GM19240 (cell line): ENCODE results near the gene RPUSD3.

Source experiments
- DNase-seq: peaks from one replicate; pipeline ENCODE4 v3.0.0; 2011; ENCODE audit warnings: low spot score; ENCODE audit not compliant: insufficient read length

Gene RPUSD3

DNA sequence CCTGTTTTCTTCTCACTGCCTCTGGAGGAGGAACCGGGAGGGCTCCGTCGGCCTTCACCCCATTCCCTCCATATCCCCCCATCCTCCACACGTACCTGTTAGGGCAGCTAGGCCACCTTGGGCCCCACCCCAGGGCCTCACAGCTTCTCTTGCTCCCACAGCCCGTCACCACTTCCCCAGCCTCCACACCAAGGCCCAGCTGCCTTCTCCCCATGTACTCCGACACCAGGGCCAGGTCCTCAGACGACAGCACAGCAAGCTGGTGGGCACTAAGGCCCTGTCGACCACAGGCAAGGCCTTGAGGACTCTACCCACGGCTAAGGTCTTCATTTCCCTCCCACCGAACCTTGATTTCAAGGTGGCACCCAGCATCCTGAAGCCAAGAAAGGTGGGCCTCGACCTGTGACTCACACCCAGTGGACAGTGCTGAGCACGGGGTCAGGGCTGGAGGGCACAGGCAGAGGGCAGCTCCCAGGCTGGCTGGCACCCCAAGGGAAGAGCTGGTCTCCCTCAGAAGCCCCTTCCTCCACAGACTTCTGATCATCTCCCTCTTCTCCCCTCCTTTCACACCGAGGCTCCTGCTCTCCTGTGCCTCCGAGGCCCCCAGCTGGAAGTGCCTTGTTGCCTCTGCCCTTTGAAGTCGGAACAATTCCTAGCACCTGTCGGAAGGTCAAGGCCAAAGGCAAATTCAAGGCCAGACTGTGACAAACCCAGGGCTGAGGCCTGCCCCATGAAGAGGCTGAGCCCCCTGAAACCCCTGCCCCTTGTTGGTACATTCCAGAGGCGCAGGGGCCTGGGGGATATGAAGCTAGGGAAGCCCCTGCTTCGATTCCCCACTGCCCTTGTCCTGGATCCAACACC, 9.1 kb downstream of the RPUSD3 start:
- DNase-seq = no peak

DNA sequence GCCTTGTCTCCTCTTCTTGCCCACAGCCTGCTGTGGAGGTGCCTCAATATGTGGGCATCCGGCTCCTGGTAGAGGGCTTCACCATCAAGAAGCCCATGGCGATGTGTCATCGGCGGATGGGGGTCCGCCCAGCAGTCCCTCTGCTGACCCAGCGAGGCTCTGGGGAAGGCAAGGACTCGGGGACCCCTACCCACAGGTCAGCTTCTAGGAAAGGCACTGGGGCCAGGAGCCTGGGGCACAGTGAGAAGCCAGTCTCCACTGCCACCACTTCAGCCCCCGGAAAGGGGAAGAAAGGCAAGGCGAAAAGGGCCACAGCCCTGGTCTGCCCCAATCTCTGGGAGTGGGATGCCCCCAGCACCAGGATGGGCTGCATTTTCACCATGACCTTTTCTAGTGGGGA, 10.7 kb downstream of the RPUSD3 start:
- no peak for DNase-seq

DNA sequence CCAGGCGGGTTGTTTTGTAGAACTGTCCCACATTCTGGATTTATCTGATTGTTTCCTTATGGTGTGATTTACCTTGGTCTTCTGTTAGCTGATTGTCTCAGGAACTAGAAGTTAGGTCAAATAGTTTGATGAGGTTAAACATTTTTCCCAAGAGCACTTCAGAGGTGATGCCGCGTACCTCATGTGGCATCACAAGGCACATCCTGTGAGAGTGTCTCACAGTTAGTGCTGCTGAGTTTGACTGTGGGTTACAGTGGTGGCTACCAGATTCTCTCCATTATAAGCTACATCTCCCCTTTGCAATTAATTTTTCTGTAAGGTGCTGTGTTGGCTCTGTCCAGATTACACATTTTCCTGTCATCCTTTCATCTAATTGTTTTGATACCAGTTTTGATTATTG, 12.6 kb downstream of the RPUSD3 start:
- no peak for DNase-seq

DNA sequence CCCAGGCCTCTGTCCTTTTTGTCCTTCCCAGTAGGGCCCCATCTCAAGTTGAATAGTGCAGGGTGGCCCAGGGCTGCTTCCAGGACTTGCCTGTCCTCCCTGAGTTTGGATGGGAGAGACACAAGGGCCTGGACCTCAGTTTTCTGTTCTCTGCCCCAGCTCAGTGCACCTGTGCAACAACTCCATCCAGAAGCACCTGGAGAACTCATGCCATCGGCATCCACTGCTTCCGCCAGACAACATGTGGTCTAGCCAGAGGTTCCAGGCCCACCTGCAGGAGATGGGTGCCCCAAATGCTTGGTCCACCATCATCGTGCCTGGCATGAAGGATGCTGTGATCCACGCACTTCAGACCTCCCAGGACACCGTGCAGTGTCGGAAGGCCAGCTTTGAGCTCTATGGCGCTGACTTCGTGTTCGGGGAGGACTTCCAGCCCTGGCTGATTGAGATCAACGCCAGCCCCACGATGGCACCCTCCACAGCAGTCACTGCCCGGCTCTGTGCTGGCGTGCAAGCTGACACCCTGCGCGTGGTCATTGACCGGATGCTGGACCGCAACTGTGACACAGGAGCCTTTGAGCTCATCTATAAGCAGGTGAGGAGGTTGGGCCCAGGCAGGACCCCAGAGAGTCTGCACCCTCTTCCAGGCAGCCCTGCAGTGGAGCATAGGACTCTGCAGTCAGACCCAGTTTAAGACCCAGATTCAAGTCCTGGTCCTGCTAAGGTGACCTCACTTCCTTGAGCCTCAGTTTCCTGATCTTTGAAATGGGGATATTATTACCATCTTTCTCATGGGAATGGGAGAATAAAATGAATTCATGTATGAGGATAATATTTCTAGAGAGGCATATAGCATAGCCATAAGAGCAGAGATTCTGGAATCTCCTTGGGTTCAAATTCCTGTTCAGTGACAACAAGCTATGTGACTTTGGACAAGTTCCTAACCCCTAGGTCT, 14.7 kb downstream of the RPUSD3 start:
- DNase-seq = no peak

DNA sequence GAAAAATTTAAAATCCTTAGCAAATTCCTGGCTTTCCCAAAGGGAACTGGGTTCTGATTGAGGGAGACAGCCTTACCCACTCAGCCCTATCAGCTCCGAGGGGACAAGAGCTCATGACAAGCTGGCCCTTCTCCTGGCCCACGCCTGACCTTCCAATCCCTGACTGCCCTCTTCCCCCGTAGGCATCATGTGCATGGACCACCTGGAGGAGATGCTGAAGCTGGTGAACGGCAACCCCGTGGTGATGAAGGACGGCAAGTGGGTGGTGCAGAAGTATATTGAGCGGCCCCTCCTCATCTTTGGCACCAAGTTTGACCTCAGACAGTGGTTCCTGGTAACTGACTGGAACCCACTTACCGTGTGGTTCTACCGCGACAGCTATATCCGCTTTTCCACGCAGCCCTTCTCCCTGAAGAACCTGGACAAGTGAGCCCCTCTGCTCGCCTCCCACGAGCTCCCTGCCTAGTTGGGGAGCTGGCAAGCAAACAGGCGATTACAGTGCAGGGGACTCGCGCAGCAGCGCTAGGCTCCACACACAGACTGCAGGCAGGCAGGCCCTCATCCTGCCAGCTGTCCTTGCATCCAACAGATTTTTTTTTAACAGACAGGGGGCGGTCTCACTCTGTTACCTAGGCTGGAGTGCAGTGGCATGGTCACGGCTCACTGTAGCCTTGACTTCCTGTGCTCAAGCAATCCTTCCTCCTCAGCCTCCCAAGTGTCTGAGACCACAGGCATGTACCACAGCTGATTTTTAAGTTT, 16.8 kb downstream of the RPUSD3 start:
- DNase-seq = no peak

DNA sequence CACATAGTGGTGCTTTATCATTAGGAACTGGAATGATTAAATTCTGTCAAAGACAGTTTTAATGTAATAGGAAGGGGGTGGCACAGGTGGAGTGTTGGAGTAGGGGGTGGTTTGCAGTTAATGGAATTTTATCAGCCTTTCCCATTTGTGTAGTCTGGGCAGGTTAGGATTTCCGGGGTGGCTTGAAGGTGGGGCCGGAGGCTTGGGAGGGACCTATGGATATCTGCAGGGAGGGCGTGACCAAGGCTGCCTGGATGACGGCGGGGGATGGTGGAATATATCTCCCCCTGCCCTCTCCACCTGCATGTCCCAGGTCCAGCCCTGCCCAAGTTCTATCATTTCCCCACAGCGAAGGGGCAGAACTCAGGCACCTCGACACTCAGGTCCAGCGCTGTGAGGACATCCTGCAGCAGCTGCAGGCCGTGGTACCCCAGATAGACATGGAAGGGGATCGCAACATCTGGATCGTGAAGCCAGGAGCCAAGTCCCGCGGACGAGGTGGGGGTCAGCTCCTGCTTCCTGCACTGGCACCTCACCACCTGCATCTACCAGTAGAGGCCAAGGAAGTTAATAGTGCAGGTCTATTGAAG, 18.3 kb downstream of the RPUSD3 start:
- DNase-seq = no peak

DNA sequence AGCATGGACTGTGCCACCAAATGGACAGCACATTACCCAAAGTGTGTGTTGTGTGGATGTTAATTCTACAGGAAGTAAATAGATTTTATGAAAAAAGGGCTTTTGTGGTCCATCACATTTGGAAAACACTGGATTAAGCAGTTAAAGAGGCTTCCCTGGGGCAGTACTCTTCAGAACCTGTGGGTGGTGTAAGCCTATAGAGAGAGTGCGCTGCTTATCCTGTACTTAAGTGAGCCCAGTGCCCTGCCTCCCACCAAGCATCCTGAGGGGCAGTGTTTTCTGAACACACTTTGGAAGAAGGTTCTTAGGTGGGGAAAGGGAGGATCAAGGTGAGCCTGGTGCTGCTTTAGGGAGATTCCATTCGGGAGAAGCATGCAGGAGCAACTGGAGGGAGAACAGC, 22.9 kb downstream of the RPUSD3 start:
- DNase-seq = no peak

DNA sequence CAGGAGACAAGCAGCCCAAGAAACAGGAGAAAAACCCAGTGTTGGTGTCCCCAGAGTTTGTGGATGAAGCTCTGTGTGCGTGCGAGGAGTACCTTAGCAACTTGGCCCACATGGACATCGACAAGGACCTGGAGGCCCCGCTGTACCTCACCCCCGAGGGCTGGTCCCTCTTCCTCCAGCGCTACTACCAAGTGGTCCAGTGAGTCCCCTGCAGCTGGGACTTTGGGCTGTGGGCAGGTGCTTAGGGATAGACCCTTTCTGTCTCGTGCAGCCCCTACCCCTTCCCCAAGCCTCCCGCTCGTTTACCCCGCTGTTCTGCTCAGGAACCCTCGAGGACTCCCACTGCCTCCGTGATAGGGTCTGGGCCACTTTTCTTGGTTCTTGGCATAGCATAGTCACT, 23.3 kb downstream of the RPUSD3 start:
- DNase-seq = no peak

DNA sequence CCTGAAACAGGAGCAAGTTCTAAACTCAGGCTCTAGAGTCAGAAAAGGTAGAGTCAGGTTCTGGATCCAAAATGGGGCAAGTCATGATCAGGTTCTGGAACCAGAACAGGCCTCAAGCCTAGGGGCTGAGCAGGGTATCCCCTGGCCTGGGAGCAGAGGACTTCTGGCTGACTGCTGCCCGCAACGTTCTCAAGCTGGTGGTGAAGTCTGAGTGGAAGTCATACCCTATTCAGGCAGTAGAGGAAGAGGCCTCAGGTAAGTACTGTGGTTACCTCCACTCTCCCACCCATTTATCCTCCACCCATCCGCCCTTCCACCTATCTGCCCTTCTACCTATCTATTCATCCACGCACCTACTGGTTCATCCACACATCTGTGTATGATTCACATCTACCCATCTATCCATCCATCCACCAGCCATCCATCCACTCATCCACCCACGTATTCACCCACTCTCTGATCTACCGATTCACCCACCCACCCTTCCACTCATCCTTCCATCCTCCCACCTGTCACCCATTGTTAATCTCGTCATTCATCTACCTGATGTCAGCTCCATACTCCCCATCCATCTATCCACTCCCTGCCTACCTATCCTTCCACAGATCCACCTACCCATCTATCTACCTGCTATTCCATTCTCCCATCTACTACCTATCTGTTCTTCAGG, 25.0 kb downstream of the RPUSD3 start:
- no peak for DNase-seq

DNA sequence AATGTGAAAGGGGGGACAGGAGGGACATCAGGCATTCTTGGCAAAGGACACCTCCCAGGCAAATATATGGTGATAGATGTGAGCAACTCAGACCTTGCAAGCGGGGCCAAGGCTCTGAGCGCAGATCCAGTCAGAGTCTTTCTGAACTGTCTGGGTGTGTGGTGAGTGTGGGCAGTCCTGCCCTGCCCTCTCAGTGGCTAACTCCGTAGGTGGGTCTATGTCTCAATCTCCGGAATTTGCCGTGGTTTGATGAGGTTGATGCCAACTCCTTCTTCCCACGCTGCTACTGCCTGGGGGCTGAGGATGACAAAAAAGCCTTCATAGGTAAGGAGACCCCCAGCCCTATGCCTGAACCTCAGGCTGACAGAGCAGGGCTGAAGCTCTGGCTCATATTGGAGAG, 26.4 kb downstream of the RPUSD3 start:
- DNase-seq = no peak

DNA sequence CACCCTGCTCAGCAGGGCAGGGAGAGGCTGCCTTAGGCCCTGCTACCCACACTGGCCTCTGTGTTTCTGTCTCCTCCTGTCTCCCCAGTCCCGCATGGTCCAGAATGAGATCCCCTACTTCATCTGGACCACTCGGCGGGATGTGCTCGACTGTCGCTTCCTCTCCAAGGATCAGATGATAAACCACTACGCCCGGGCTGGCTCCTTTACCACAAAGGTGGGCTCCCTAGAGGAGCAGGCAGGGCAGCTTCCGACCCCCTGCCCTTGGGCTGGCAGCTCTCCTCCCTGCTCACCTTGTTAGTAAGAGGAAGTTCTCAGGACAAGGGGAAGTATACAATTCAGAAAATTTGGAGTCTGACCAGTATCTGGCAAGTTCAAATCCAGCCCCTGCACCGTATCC, 27.8 kb downstream of the RPUSD3 start:
- DNase-seq = no peak

DNA sequence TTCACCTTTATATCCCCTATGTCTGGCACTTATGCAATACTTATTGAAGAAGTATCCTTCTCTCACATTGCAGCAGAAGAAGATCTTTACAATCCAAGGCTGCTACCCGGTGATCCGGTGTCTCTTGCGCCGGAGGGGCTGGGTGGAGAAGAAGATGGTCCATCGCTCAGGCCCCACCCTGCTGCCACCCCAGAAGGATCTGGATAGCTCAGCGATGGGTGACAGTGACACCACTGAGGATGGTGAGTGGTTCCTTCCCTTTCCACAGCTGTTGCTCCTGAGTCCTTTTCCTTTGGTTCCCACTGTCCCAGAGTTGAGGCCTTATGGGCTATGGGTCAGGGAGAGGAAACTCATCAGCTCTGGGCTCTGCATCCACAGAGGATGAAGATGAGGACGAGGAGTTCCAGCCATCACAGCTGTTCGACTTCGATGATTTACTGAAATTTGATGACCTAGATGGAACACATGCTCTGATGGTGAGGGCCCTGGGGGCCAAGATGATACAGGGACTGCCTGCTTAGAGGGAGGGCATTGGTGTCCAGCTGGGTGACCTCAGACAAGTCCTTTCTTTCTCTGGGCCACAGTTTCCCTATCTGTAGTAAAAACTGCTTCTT, 30.8 kb downstream of the RPUSD3 start:
- no peak for DNase-seq

DNA sequence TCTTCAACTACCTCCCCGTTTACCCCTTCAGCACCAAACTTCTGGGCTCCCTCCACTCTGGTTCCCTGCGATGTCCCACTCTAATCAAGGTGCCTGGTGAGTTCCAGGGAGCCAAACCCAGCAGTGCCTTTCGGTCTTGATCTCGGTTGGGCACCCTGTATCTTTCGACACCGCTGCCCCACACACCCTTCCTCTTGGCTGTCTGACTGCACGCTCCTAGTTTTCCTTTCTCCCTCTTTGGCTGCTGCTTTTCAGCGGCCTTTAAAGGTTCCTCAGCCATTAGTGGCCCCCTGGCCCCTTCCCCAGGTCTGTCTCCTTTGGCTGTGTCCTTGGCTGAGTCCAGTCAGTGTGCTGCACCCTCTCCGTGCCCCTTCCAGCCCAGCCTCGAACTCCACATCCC, 33.0 kb downstream of the RPUSD3 start:
- no peak for DNase-seq

DNA sequence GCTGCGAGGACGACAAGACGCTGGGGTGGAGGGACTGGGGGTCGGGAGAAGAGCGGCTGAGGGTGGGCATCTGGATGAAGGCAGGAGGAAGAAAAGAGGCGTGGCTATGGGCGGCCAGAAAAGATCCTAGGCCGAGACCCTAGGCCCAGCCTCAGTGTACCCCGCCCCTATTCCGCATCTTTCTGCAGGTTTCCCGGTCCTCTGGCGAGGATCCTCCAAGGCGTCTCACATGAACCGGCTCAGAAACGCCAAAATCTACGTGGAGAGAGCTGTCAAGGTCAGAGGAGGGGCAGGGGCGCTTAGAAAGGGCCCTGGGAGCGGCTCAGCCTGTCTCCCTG, 33.4 kb downstream of the RPUSD3 start:
- DNase-seq = no peak

DNA sequence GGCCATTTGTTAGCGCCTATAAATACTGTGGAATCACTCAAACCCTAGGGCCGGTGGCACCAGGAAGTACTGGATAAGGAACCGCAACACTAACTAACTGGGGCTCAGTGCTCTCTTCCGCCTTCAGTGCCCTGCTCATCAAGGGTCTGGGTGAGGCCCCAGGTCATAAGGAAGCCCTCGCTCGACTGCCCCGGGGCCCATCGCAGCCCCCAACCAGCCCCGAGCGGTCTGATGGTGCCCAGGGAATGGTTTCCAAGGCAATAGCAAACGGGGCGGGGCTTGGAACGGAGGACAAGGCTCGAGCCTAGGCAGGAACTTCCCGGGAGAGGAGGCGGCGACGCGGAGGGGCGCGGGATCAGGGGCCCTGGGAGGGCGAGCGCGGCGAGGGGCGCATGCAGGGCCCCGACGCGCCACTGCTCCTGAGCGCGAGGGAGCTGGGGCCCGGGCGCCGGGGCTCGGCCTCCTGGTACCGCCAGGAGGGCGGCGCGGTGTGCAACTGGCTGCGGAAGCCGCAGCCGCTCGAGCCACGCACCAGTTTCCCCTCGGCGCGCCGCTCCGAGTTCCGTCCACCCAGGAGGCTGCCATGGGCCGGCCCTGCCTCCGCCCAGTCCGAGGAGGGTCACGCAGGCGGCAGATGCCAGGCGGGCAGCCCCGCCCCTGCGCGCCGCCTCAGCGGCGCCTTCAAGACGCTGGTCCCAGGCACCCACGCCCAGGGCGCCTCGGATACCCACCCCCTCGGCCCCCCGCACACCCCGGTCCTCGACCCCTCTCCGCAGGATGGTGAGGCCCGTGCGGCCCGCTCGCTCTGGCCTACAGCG, 34.0 kb downstream of the RPUSD3 start, which contains the start of gene TTLL3:
TSS of gene TTLL3 (plus strand) at position 648 of the 818 bp plus-strand sequence. CDS start 400 bp downstream, outside the sequence.
- DNase-seq = peak; percentile 39

DNA sequence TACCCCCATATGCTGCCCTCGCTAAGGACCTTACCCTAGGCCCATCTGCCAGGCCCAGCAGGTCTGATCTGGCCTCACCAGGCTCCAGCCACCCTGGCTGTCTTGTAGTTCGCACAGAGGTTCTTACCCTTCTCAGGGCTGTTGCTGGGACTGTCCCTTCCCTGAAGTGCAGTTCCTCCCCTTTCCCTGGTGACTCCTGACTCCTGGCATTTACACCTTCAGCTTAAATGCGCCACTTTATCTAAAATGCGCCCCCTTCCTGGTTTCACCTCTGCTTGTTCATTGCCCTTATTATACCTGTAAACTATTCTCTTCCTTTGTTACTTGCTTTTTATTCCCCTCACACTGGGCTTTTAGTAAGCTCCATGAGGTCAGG, 34.6 kb downstream of the RPUSD3 start:
- no peak for DNase-seq

DNA sequence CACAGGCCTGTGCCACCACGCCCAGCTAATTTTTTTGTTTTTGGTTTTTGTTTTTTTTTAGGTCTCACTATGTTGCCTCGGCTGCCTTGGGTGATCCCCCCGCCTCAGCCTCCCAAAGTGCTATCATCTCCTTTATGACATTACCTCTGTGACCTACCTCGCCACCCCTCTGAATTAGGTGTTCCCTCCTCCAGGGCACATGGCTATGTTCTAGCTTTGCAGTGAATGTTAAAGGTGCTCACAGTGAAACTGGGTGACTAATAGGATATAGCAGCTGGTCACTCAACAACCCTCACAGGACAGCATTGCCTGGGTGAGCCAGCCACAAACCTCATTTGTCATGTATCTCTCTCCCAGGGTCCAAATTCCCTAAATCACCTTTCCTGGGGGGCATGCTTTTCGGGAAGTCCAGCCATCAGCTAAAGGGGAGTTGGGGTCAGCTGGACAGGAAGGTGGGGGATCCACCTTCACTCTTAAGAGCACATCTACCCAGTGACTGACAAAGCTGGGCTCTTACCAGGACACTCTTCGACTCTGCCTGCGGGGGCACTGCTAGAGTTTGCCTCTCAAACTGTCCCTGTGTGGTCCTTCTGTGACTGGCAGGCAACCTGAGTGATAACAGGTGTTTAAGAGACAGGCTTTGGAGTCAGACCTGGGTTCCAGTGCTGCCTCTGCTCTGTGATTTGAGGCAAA, 35.3 kb downstream of the RPUSD3 start:
- peak; percentile 38 for DNase-seq

DNA sequence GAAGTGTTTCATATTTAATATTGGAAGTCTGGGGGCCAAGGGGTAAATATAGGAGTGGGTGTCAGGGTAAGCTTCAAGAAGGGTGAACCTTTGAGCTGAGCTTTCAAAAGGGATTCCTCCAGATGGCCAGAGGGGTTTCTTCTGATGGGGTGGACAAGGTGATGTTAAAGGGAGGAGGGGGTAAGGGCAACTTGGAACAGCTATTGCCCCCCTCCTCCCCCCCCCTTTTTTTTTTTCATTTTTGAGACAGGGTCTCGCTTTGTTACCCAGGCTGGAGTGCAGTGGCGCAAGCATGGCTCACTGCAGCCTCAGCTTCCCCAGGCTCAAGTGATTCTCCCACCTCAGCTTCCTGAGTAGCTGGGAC, 35.8 kb downstream of the RPUSD3 start:
- no peak for DNase-seq
